Measurements from ENCODE around the gene LYSMD3. TPM values are rescaled to one million over a fixed set of nuclear protein-coding genes. Genes with fewer than 3 reads are reported as not detected.

The LYSMD3 gene
- total RNA-seq, 4 donors from 2014 or later: 13.9 to 37.0 (median 15.8) TPM

DNA sequence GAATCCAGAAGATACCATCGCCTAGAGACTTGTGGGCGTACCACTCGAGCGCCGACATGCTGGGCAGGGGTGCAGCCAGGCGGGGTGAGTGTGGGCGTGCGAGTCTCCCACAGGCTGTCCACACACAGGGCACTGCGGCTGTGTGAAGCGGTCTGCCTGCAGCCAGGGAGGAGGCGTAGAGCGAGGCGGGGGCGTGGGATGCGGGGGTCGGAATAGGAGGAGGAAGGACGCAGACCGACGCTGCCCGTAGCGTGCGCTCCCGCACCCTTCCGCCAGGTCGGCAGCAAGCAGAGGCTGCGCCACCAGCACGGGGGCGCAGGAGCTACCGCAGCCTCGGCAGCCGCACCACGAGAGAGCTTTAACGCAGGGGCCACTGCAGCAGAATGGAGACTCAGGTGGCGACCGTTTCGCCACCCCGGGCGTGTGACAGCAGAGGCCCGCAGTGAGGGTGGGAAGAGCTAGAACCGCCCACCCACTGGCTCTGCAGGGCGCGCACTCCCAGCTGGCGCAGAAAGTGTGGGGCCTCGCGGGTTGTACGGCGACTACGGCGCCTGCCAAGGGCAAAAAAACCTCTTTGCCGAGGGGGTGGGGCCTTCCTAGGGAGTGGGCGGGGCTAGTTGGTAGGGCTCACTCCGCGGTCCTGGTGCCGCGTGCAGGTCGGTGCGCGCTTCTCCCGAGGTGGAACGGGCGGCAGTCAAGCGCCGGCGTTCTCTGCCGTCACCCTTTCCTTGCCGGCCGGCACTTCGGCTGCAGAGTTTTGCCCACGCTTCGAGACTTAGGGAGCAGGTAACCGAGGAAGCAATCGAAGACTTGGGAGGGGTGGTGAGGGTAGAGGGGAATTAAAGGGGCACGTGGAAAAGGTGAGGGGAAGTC is 54.9 kb downstream of the LYSMD3 start, which contains the start of the genes MBLAC2 and POLR3G:
Gene MBLAC2, minus strand, starts transcription at position 537 of the 873 bp plus-strand sequence. Its CDS starts 479 bp downstream, at position 58.
Gene POLR3G, plus strand, starts transcription at position 630 of the 873 bp plus-strand sequence. CDS start 10,704 bp downstream, outside the sequence.
- TF ChIP-seq, protein P1, sequence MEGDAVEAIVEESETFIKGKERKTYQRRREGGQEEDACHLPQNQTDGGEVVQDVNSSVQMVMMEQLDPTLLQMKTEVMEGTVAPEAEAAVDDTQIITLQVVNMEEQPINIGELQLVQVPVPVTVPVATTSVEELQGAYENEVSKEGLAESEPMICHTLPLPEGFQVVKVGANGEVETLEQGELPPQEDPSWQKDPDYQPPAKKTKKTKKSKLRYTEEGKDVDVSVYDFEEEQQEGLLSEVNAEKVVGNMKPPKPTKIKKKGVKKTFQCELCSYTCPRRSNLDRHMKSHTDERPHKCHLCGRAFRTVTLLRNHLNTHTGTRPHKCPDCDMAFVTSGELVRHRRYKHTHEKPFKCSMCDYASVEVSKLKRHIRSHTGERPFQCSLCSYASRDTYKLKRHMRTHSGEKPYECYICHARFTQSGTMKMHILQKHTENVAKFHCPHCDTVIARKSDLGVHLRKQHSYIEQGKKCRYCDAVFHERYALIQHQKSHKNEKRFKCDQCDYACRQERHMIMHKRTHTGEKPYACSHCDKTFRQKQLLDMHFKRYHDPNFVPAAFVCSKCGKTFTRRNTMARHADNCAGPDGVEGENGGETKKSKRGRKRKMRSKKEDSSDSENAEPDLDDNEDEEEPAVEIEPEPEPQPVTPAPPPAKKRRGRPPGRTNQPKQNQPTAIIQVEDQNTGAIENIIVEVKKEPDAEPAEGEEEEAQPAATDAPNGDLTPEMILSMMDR (IDR thresholded peaks at IDR 0.05; ENCODE audit: low read depth): no peak

DNA sequence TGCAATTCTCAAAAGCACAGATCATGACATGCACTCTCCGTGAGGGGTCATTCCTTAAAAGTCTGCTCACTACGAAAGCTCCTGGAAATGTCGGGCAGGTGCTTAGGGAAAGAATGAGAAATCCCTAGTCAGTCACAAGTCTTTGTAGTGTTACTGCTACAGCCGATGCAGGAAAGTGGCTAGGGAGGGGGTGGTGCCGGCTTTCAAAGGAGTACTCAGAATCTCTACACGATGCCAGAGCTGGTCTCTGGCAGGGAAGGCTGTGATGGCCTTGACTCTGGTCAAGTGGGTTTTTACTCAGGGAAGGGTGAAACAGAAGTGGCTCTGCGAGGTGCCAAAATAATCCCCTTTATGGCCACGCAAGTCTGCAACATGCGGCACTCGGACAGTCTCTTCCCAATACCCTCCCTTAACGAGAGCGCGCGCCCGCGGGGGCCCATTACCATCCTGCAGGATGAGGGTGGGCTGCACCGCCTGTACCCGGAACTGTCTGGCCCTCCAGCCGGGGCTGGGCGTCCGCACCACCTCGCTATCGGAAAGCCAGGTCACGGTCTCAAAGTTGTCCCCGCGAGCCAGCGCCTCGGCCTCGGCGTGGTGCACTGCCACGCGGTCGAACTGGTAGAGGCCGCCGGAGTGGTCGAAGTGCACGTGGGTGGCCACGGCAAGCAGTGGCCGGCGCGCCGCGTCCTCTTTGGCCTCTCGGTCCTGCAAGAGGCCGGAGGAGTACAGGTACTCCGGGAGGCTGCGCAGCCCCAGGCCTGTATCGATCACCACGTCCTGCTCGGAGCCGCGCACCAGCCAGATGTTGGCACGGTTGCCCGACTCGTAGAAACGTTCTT is 55.8 kb downstream of the LYSMD3 start:
- TF ChIP-seq, protein P1 (IDR thresholded peaks at IDR 0.05; ENCODE audit: low read depth): no peak

DNA sequence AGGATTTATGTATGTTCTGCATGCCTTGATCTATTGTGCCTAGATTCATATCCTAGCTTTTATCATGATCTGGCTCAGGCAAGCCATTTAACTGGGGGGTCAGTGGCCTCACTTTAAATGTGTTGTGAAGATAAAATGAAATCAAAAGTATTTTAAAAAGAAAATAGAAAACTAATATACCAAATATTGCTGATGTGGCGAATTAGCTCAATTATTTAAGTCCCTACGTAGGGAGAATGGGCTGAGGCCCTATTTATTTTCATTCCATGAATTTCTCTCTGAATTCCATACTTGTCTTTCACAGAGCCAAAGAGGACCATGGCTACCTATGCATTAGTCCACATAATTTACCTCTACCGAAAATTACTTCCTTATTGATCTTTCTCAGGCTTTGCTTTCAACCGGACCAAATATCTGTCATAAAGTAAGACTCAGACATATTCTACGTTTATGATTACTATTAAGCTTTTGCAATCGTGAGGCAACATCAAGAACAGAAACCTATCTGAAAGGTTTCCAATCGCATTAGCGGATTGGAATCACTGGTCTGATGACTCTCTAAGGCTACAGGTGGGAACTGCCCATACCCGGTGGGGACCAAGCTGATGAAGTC is 56.5 kb downstream of the LYSMD3 start:
- TF ChIP-seq, protein P1 (IDR thresholded peaks at IDR 0.05; ENCODE audit: low read depth): no peak

Other genes starting within 250 kb of the LYSMD3 start
- 10 to 100 TPM; 11.6 to 19.9 (median 17.4) TPM for gene CETN3, start 119.8 kb downstream of the LYSMD3 start, total RNA-seq
- 1 to 10 TPM; 3.0 to 5.3 (median 4.7) TPM for gene MBLAC2, start 54.8 kb downstream of the LYSMD3 start, total RNA-seq
- gene POLR3G, start 54.7 kb downstream of the LYSMD3 start, total RNA-seq: 1 to 10 TPM in 3 of 4 donors, under 1 TPM in 1; 0.94 to 2.9 (median 1.7) TPM
- not detected for gene ADGRV1, start 29.2 kb upstream of the LYSMD3 start, total RNA-seq

All from subcutaneous adipose tissue (tissue), 4 donors.